ENCODE results near the gene NXT1.

NXT1 gene

GRCh38 chr20:23386304-23387117 lies 35.9 kb downstream of the NXT1 start:
- H3K27ac ChIP-seq (ENCODE audit: low read depth, low read length) = no peak overlapping the region
- H3K27me3 ChIP-seq (ENCODE audit: control insufficient read depth, insufficient read depth, low read length) = no peaks in the 10 kb centered on the region
- no peaks in the 10 kb centered on the region for H3K4me1 ChIP-seq (ENCODE audit: control insufficient read depth, insufficient read depth, low read length)
- H3K36me3 ChIP-seq (ENCODE audit: control insufficient read depth, insufficient read depth, low read length) = no peaks in the 10 kb centered on the region
- no peak overlapping the region for H3K4me3 ChIP-seq (ENCODE audit: low read length)
- H3K9ac ChIP-seq (ENCODE audit: low read length) = no peak overlapping the region

- H3K27me3 ChIP-seq (ENCODE audit: control insufficient read depth, insufficient read depth, low read length) = no peaks in the 10 kb centered on the region
- H3K36me3 ChIP-seq (ENCODE audit: control insufficient read depth, insufficient read depth, low read length) = peaks cover 2% of the 10 kb centered on the region
- no peak overlapping the region for H3K27ac ChIP-seq (ENCODE audit: low read depth, low read length)
- no peak overlapping the region for H3K4me3 ChIP-seq (ENCODE audit: low read length)
- no peak overlapping the region for H3K9ac ChIP-seq (ENCODE audit: low read length)
- H3K4me1 ChIP-seq (ENCODE audit: control insufficient read depth, insufficient read depth, low read length) = no peaks in the 10 kb centered on the region
Observed at GRCh38 chr20:23387118-23387443, 36.5 kb downstream of the NXT1 start.

DNA sequence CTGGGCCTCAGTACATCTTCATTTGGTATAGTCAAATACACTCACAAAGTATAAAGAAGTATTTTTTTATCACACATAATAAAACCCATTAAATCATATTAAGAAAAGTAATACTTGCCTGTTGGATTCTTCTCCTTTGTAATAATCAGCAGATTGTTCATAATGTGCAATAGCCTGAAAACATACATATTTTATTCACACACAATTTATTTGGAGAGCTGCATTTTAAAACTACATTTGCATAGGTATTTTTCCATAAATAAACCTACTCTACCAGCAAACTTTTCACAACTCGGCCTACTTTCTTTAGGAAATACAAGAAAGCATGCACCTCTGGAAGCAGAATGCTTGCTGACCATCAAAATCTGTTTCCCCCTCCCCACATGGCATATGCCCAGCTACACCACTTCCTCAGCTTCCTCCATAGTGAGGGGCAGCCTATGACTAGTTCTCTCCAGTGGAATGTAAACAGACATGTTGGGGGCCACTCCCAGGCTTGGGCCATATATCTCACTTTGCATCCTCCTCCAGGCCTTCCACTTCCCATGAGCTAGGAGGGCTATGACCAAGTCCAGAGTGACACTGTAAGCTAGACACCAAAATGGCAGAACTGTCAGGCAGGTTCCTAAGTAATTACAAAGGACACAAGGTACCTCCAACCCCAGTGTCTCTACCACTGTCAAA lies 39.6 kb downstream of the NXT1 start:
- H3K36me3 ChIP-seq (ENCODE audit: control insufficient read depth, insufficient read depth, low read length) = peaks cover 15% of the 10 kb centered on the region
- no peak overlapping the region for H3K4me3 ChIP-seq (ENCODE audit: low read length)
- no peak overlapping the region for H3K9ac ChIP-seq (ENCODE audit: low read length)
- no peaks in the 10 kb centered on the region for H3K4me1 ChIP-seq (ENCODE audit: control insufficient read depth, insufficient read depth, low read length)
- no peaks in the 10 kb centered on the region for H3K27me3 ChIP-seq (ENCODE audit: control insufficient read depth, insufficient read depth, low read length)
- H3K27ac ChIP-seq (ENCODE audit: low read depth, low read length) = no peak overlapping the region

- Histone ChIP-seq H3K36me3 (ENCODE audit: control insufficient read depth, insufficient read depth, low read length) (peaks cover 16% of the 10 kb centered on the region), H3K4me1 (ENCODE audit: control insufficient read depth, insufficient read depth, low read length) (no peaks in the 10 kb centered on the region), H3K27ac (ENCODE audit: low read depth, low read length) (no peak overlapping the region), H3K9ac (ENCODE audit: low read length) (no peak overlapping the region), H3K27me3 (ENCODE audit: control insufficient read depth, insufficient read depth, low read length) (no peaks in the 10 kb centered on the region), H3K4me3 (ENCODE audit: low read length) (no peak overlapping the region)
Observed at GRCh38 chr20:23391707-23392310, 41.2 kb downstream of the NXT1 start.

- H3K9ac ChIP-seq (ENCODE audit: low read length) = no peak overlapping the region
- peaks cover 18% of the 10 kb centered on the region for H3K36me3 ChIP-seq (ENCODE audit: control insufficient read depth, insufficient read depth, low read length)
Observed at GRCh38 chr20:23393996-23394775, 43.6 kb downstream of the NXT1 start.

DNA sequence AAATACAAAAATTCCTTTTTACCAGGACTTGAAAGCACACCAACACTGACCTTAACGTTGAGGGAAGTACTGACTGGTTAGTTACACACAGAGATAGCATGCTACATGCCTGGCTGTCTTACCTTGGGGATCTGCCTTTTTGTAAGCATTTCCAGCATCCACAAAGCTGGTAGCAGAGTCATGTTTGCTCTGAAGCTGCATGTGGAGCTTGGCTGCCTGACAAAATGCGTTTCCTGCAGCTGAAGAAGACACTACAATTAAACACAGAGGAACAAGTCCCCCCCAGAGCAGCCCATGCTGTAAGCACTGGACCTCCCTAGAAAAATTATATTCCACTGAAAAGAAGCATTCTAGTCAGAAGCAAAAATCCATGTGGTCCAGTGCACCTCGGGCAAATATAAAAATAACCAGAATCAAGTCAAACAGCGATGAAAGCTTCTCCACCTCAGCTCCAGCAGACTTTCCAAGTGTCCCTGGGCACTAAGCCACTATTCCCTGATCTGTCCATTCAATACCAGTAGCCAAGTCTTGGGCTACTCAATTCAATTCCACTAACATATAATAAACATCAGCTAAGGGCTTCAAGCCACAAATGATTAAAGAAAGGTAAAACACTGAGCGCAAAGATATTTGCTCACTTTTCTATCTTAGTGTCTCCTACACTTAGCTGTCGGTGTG lies 46.5 kb downstream of the NXT1 start:
- Histone ChIP-seq H3K4me1 (ENCODE audit: control insufficient read depth, insufficient read depth, low read length) (no peaks in the 10 kb centered on the region), H3K36me3 (ENCODE audit: control insufficient read depth, insufficient read depth, low read length) (peaks cover 20% of the 10 kb centered on the region), H3K9ac (ENCODE audit: low read length) (no peak overlapping the region), H3K27me3 (ENCODE audit: control insufficient read depth, insufficient read depth, low read length) (no peaks in the 10 kb centered on the region), H3K4me3 (ENCODE audit: low read length) (no peak overlapping the region), H3K27ac (ENCODE audit: low read depth, low read length) (no peak overlapping the region)

More at GRCh38 chr20:23393996-23394775, 43.6 kb downstream of the NXT1 start:
- H3K27ac ChIP-seq (ENCODE audit: low read depth, low read length) = no peak overlapping the region
- no peak overlapping the region for H3K4me3 ChIP-seq (ENCODE audit: low read length)
- no peaks in the 10 kb centered on the region for H3K27me3 ChIP-seq (ENCODE audit: control insufficient read depth, insufficient read depth, low read length)
- H3K4me1 ChIP-seq (ENCODE audit: control insufficient read depth, insufficient read depth, low read length) = no peaks in the 10 kb centered on the region

DNA sequence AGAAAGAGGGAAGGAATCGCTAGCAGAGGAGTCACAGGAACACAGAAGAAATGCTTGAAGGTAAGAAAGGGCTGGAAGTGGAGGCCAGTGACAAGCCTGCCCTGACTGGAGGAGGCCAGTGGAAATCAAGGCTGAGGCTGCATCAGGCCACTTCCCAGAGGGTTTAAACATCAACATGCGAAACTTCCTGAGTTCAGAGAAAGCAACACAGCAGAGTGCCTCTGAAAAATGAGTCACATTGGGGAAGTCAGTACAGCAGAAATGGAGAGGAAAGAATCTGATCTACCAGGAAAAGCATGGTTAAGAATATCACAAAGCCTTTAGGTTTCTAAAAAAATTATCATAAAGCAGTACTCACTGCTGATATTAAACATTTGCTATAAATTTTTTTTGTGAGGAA lies 47.4 kb downstream of the NXT1 start:
- no peak overlapping the region for H3K4me3 ChIP-seq (ENCODE audit: low read length)
- no peak overlapping the region for H3K27ac ChIP-seq (ENCODE audit: low read depth, low read length)
- no peaks in the 10 kb centered on the region for H3K4me1 ChIP-seq (ENCODE audit: control insufficient read depth, insufficient read depth, low read length)
- H3K27me3 ChIP-seq (ENCODE audit: control insufficient read depth, insufficient read depth, low read length) = no peaks in the 10 kb centered on the region
- H3K36me3 ChIP-seq (ENCODE audit: control insufficient read depth, insufficient read depth, low read length) = peaks cover 16% of the 10 kb centered on the region
- H3K9ac ChIP-seq (ENCODE audit: low read length) = no peak overlapping the region

DNA sequence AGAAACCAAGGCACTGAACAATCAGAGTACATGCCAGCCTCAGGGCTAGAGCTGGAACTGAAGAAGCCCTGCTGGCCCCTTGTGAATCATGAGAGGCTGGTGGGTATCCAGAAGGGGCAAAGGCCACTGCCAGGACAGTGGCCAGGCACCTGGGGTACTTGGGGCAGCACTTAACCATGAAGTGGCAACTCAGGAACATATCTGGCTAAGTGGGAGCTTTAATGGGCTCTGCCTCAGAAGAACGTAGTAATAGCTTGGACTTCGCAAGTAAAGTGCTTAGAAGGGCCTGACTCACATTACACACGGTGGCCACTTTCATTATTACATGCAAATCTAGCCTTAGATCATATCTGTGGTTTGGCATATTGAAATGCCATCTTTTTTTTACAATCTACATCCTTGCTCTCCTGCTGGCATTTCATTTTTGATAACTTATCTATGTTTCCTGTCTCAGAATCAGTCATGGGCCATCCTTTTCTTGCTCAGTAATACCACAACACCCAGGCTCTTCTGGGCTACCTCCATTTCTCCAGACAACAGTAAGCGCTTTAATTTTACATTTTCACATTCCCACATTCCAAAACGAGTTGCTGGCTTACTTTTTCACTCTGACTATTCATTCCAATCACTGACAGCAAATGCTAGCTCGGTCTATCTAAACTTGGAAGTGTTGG lies 49.1 kb downstream of the NXT1 start:
- H3K27me3 ChIP-seq (ENCODE audit: control insufficient read depth, insufficient read depth, low read length) = no peaks in the 10 kb centered on the region
- H3K4me3 ChIP-seq (ENCODE audit: low read length) = no peak overlapping the region
- peaks cover 2% of the 10 kb centered on the region for H3K4me1 ChIP-seq (ENCODE audit: control insufficient read depth, insufficient read depth, low read length)
- no peak overlapping the region for H3K27ac ChIP-seq (ENCODE audit: low read depth, low read length)
- H3K9ac ChIP-seq (ENCODE audit: low read length) = no peak overlapping the region
- H3K36me3 ChIP-seq (ENCODE audit: control insufficient read depth, insufficient read depth, low read length) = peaks cover 7% of the 10 kb centered on the region

GRCh38 chr20:23401051-23401450 lies 50.5 kb downstream of the NXT1 start:
- no peak overlapping the region for H3K27ac ChIP-seq (ENCODE audit: low read depth, low read length)
- peaks cover 2% of the 10 kb centered on the region for H3K4me1 ChIP-seq (ENCODE audit: control insufficient read depth, insufficient read depth, low read length)
- H3K9ac ChIP-seq (ENCODE audit: low read length) = no peak overlapping the region
- peaks cover 7% of the 10 kb centered on the region for H3K36me3 ChIP-seq (ENCODE audit: control insufficient read depth, insufficient read depth, low read length)
- H3K4me3 ChIP-seq (ENCODE audit: low read length) = no peak overlapping the region
- H3K27me3 ChIP-seq (ENCODE audit: control insufficient read depth, insufficient read depth, low read length) = no peaks in the 10 kb centered on the region

GRCh38 chr20:23403751-23404150 lies 53.2 kb downstream of the NXT1 start:
- Histone ChIP-seq H3K27ac (ENCODE audit: low read depth, low read length) (no peak overlapping the region), H3K9ac (ENCODE audit: low read length) (no peak overlapping the region), H3K27me3 (ENCODE audit: control insufficient read depth, insufficient read depth, low read length) (no peaks in the 10 kb centered on the region), H3K4me3 (ENCODE audit: low read length) (no peak overlapping the region), H3K4me1 (ENCODE audit: control insufficient read depth, insufficient read depth, low read length) (peaks cover 2% of the 10 kb centered on the region), H3K36me3 (ENCODE audit: control insufficient read depth, insufficient read depth, low read length) (peaks cover 4% of the 10 kb centered on the region)

- H3K4me3 ChIP-seq (ENCODE audit: low read length) = no peak overlapping the region
- H3K27ac ChIP-seq (ENCODE audit: low read depth, low read length) = no peak overlapping the region
Observed at GRCh38 chr20:23404196-23404595, 53.6 kb downstream of the NXT1 start.

More at GRCh38 chr20:23404196-23404595, 53.6 kb downstream of the NXT1 start:
- Histone ChIP-seq H3K27me3 (ENCODE audit: control insufficient read depth, insufficient read depth, low read length) (no peaks in the 10 kb centered on the region), H3K4me1 (ENCODE audit: control insufficient read depth, insufficient read depth, low read length) (peaks cover 2% of the 10 kb centered on the region), H3K36me3 (ENCODE audit: control insufficient read depth, insufficient read depth, low read length) (peaks cover 4% of the 10 kb centered on the region), H3K9ac (ENCODE audit: low read length) (no peak overlapping the region)

Data from rectal smooth muscle tissue (tissue), 1 donor.